ENCODE results near the gene MEF2B.

MEF2B gene

DNA sequence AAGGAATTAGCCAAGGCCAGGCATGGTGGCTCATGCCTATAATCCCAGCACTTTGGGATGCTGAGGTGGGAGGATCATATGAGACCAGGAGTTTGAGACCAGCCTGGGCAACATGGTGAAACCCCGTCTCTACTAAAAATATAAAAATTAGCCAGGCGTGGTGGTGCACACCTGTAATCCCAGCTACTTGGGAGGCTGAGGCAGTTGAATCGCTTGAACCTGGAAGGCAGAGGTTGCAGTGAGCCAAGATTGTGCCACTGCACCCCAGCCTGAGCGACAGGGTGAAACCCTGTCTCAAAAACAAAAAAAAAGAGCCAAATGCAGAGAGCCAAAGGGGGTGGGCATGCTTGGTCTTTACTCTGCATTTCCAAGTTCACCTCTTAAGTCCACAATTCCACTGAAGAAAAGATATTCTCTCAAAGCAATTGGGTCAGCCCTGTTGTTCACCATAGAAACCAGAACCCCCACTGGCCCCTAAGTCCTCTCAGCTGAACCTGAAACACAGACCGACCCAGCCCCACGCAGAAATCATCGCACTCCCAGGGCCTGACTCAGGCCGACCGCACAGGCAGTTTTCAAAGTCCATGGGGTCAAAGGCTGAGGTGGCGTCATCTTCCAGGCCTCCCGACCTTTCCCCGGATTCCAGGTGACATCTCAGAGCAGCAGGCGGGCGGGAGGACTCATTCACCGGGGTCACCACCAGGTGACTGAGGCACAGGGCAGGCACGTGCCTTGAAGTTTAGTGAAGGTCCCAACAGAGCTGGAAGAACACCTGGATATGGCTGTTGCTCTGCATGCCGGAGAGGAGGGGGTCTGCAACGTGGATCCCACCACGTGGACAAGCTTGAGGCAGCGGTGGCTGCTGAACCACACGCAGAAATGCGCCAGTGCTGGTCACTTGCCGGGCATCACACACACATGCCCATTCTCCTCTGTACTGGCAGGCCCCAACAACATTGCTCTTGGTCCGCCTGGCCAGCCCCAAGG, 73.1 kb downstream of the MEF2B start:
- DNase-seq, result no peak

DNA sequence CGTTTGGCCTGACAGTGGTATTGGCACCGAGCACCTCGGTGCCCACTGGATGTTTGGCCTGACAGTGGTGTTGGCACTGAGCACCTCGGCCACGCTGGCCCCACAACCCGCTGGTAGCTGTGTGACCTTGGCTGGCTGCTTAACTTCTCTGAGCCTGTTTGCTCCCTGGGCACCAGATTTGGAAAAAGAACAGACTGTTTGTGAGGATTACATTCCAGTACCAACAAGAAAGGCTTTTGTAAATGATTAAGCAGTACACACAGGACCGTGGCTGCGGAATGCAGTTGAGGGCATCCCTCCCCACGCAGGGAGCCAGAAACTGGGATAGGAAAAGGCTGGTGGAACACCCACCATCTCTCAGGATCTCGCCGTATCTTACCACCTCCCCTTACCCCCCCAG, 74.4 kb downstream of the MEF2B start:
- no peak for DNase-seq

All from NCI-H526 treated with DMSO at 0.1 percent for 48 hours (cell line).